ENCODE measurements around the gene OLFML2A.

Gene OLFML2A

DNA sequence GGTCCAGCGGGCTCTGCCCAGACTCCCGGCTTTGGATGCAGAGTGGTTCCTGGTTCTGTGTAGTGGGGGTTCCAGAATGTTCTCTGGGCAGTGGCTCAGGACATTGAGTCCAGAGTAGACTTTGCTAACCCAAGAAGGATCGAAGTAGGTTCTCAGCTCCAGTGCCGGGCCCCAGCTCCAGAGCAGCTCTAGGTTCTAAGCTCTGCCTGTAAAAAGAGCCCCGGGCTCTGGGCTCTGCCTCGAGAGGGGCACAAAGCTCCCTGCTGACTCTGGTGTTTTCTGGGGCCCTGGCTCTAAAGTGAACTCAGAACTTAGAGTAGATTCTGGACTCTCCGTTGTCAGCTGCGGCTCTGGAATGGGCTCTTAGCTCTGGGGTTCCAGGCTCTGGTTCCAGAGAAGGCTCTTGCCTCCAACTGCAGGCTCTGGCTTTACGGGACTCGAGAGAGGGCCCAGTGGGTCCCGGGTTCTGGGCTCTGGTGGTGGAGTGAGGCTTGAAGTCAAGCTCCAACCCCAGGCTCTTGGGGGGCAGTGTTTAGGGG is 76.7 kb downstream of the OLFML2A start:
- no peak for DNase-seq (ENCODE audit: low read depth, low spot score)

DNA sequence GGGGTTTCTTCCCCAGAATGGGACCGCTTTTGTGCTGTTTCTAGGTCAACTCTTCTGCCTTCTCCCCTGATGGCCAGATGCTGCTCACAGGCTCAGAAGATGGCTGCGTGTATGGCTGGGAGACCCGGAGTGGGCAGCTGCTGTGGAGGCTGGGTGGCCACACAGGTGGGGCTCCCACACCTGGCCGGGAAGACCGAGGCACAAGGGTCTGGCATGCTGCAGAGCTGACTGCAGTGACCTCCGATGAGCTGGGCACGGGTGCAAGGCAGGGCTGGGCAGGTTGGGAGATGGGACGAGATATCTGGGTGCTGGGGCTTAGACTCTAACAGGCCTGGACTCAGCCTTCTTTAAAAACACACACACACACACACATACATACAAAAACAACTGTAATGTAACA is 77.2 kb downstream of the OLFML2A start:
- no peak for DNase-seq (ENCODE audit: low read depth, low spot score)

DNA sequence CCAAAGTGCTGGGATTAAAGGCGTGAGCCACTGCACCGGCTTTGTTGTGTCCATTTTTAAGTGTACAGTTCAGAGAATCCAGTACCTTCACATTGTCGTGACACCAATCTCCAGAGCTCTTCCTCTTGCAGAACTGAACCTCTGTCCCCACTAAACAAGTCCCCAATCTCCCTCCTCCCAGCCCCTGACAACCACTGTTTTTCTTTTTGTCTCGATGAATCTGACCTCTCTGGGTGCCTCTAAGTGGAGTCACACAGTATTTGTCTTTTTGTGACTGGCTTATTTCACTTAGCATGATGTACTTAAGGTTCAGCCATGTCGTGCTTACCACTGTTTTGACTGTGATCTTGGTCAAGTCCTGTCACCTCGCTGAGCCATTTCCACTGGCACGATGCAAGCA is 77.9 kb downstream of the OLFML2A start:
- DNase-seq (ENCODE audit: low read depth, low spot score) = no peak

DNA sequence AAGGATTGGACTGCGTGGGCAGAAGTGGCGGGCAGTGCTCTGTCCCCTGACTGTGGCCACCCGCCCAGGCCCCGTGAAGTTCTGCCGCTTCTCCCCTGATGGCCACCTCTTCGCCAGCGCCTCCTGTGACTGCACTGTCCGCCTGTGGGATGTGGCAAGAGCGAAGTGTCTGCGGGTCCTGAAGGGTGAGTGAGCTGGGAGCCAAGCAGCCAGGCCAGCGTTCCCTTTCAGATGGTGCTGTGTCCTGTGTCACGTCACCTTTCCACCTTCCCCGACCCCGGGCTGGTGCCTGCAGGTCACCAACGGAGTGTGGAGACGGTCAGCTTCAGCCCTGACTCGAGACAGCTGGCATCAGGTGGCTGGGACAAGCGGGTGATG is 78.6 kb downstream of the OLFML2A start:
- no peak for DNase-seq (ENCODE audit: low read depth, low spot score)

DNA sequence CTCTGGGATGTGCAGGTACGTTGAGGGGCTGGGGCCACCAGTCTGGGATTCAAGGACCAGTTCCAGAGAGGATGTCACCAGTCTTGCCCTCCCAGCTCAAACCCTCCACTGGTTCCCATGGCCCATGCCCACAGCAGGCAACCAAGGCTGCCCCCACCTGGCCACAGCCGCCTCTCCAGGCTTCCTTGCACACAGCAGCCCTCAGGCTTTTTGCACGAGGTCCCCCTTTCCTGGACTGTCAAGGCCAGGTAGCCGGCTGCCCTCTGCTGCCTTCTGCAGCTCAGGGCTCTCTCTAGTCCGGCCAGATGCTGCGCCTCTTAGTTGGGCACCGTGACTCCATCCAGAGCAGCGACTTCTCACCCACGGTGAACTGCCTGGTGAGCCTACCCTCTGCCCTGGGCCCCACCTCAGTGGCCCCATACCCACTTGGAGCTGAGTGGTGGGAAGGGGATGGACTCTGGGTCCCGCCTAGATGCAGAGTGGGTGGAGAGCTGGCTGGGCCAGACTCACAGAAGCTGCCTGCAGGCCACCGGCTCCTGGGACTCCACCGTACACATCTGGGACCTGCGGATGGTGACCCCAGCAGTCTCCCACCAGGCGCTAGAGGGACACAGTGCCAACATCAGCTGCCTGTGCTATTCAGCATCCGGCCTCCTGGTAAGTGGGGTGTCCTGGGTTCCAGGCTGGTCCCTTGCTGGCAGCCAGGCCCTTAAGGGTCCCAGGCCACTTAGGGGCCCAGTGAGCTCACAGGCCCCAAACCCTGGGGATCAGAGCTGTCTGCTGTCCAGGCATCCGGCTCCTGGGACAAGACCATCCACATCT is 79.2 kb downstream of the OLFML2A start:
- no peak for DNase-seq (ENCODE audit: low read depth, low spot score)

DNA sequence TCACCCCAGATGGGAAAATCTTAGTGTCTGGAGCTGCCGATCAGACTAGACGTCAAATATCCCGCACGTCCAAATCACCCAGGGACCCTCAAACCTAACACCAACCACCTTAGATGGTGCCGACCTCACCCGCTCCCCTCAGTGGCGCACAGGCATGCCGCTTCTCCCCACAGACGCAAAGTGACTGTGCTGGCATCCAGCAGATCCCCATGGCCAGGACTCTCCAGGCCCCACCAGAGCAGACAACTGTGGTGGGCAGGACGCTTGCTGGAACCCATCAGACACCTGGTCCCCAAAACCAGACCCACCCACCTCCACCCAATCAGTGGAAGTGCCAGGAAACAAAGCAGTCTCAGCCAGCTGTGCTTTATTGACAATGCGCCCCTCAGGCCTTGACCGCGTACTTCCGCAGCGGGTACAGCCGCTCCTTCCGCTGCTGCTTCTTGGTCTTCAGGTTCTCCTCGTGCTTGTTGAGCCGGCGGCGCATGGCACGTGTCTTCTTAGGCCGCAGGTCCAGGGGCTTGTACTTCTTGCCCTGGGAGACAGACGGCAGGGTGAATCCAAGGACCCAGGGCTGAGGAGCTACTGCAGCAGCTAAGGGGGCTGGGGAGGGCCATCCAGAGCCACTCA is 80.7 kb downstream of the OLFML2A start:
- DNase-seq (ENCODE audit: low read depth, low spot score) = no peak

DNA sequence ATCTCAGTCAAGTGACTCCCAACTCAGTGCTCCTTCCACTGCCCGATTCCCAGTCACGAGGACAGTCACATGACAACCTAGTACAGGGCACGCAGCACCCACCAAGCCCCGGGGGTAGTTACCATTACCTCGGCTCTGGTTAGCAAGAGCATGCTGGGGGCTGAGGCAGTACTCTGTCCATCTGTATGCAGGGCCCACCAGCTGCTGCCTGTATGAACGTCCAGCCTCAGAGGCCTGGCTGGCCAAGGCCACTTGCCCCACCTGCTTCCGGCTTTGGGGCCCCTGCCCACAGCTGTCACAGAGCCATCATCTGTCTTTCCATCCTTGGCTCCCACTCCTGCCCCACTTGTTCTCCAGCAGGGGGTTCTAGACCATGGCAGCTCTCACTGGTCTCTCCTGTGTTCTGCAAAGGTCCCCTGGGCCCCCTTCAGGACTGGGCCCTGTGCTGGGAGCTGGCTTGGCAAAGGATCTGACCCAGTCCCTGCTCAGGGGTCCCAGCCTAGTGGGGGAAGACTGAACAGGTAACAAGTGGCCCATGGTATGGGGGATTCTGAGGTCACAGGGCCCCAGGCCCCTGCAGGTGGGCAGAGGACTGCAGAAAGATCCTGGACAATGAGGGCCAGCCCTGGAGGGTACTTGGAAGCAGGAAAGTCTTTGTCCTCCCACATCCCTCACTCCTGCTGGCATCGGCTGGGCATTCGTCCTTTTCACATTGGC is 81.6 kb downstream of the OLFML2A start:
- DNase-seq (ENCODE audit: low read depth, low spot score) = no peak

DNA sequence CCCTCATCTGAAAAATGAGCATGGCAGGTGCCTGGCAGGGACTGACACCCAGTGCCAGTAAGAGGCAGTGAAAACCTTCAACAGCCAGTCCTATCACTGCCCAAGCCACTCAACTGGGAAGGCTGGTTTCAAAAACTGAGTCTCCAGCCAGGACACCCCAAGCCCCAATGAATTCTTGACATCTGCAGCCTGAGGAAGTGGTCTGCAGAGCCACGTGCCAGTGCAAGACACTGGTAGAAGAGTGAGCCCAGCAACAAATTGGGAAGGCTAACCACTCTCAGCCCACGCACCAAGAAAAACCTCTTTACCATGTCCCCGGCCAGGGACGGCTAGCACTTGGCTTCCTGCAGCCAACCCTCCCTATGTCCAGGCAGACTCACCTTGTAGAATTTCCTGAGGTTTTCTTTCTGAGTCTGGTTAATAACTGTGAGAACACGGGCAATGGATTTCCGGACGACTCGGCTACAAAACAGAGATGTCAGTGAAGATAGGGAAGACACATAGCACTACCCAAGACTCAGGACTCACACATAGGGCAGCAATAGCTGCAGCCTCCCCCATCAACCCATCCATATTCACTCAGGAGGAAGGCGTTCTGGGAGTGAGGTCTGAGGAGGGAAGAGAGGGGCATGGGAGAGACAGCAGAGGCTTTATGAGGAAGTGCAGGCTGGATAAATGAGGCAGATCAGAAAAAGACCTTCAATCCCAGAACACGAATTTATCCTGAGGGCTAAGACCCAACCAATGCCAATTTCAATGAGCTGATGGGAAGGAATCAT is 83.1 kb downstream of the OLFML2A start:
- no peak for DNase-seq (ENCODE audit: low read depth, low spot score)

DNA sequence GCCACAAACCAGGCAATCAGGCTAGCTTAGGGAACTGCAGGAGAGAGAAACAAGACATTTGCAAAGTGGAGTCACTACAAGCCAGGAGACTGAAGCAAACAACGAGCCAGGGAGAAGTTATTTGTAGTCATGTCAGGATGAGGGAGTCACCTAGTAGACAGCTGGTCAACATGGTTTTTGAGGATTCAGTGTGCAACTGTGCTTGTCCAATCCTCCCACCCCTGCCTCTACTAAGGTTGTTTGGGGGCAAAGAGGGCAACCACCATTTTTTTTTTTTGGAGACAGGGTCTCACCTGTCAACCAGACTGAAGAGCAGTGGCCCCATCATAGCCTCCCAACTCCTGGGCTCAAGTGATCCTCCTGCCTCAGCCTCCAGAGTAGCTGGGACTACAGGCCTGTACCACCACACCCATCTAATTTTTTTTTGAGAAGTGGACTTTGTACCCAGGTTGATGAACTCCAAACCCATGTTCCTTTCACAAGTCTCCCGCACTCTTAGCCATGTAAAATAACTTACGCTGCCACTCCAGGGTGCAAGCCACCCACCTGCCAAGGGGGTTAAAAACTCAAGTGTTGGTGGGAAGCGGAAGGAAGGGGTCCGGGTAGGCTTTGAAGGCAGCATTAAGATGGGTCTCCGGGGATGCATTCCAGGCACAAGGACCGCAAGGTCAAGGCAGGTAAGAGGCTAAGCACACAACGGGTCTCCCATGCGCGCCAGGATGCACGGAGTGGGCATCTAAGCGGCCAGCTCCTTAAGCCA is 83.8 kb downstream of the OLFML2A start:
- DNase-seq (ENCODE audit: low read depth, low spot score) = no peak

DNA sequence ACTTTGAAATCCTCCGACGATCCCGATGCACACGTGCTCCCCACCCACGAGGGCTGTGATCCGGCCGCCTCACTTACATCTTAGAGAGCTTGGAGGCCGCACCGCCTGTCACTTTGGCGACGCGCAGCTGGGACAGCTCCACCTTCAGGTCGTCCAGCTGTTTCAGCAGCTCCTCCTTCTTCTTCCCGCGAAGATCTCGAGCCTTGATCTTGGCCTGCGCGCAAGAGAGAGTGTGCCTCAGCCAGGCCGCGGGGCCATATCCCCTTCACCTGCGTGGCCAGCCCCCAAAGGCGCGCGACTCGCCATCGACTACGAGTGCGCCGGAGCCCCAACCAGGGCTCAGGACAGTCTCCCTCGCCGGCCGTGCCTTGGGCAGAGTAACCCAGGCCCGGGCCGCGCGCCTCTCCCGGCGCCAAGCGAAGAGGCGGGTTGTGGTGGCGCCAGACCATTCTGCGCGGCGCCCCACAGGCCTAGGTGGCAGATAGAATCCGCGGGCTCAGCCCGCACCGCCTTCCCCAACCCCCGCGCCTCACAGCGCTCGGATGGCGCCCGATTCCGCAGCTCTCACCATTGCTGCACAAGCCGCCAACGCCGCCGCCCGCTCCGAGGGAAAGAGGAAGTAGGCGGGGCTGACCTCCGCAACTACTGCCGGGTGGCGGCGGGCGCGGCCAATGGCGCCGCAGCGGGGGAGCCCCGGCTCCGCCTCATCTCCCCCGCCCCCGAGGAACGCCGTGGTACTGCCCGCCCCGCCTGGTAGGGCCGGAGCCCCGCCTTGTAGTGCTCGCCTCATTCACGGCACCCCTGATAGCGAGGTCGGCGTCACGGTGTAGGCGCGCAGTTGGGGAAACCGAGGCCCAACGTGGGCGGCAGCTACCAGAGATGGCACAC is 84.7 kb downstream of the OLFML2A start, which contains the start of the genes ARPC5L and RPL35:
Gene ARPC5L (plus strand): TSS at position 789 of the 888 bp plus-strand sequence. CDS start 7,161 bp downstream, outside the sequence.
Gene RPL35 (minus strand): TSS at position 616 of the 888 bp plus-strand sequence. CDS start 45 bp downstream, at position 571.
- DNase-seq (ENCODE audit: low read depth, low spot score) = peak; percentile 58

DNA sequence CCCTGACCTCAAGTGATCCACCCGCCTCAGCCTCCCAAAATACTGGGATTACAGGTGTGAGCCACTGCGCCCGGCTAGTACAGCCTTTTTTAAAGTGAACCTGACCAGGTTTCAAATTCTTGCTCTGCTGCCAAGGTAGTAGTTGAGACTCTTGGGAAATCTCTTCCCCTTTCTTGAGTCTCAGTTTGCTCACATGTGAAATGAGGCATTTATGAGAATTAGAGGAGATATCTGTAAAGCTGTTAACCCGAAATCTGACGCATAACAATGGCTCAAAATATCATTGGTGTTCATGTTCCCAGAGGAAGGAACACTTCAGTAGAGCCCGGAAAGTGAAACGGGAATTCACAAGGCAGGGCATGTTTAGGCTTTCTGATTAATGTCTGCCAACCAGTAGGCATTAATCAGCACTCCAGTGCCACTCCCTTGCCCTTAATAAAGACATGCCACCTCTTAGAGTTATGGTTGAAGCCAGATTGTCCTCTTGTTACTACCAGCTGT is 86.5 kb downstream of the OLFML2A start:
- no peak for DNase-seq (ENCODE audit: low read depth, low spot score)

Data from brain pericyte (primary cell).